Transverse colon (tissue), 4 donors: ENCODE results near the gene ATOH8. TPM values are rescaled to one million over a fixed set of nuclear protein-coding genes. Genes with fewer than 3 reads are reported as not detected.

Source experiments
- DNase-seq: peaks from one replicate; pipeline ENCODE4 v3.0.0-alpha.2; 2019
- H3K27ac ChIP-seq, 4 donors: fragments of 200-600 bp; sonication (generic); 2 replicates each; pipeline ENCODE4 v1.5.1; 2016 to 2018; ENCODE audit warnings: inconsistent platforms in 4 of 4
- H3K27me3 ChIP-seq: fragments of 200-600 bp; sonication (generic); 2 replicates; pipeline ENCODE4 v1.5.1; 2017; ENCODE audit warnings: inconsistent platforms
- H3K36me3 ChIP-seq, 4 donors: fragments of 200-600 bp; sonication (generic); 2 replicates each; pipeline ENCODE4 v1.5.1; 2017 to 2019; ENCODE audit warnings: inconsistent platforms in 4 of 4
- H3K4me1 ChIP-seq, 4 donors: fragments of 200-600 bp; sonication (generic); 2 replicates each; pipeline ENCODE4 v1.5.1; 2017 to 2020; ENCODE audit warnings: inconsistent platforms in 4 of 4
- H3K4me3 ChIP-seq, 4 donors: fragments of 200-600 bp; sonication (generic); 1 replicate in 1 of 4; 2 replicates in 3 of 4; pipeline versions ENCODE4 v1.5.1 to v1.6.1; 2017 to 2019; ENCODE audit warnings: inconsistent platforms in 4 of 4
- H3K9me3 ChIP-seq, 2 donors: fragments of 200-600 bp; sonication (generic); 2 replicates each; pipeline ENCODE4 v1.5.1; 2017 to 2019; ENCODE audit warnings: inconsistent platforms in 2 of 2
- EP300 ChIP-seq: sonication (generic); formaldehyde crosslinking; IDR thresholded peaks from one replicate; pipeline ENCODE4 v1.6.1; 2017; ENCODE audit warnings: antibody characterized with exemption, low read depth
- POLR2A ChIP-seq: fragments of 450-650 bp; IDR thresholded peaks from one replicate; pipeline ENCODE4 v1.6.1; 2016; ENCODE audit warnings: antibody characterized with exemption, mild to moderate bottlenecking, moderate library complexity
- POLR2AphosphoS5 ChIP-seq, 3 donors: sonication (generic); formaldehyde crosslinking; IDR thresholded peaks; one replicate each; pipeline ENCODE4 v1.6.1; 2016; ENCODE audit warnings: antibody characterized with exemption in 3 of 3
- WGBS, 2 donors: methylation state at CpG; one replicate each; pipeline ENCODE4 v1.1.5; 2018; ENCODE audit warnings: low coverage in 1 of 2; 5-methylcytosine and 5-hydroxymethylcytosine counted together
- in situ Hi-C, 4 donors: fragments of 200-750 bp; cut with MboI; loops; one replicate each; pipeline versions ENCODE4 v1.15.0 to v1.15.1; 2017; ENCODE audit warnings: low sequenced_read_pairs in 3 of 4, low pct_ligation_motif_present in 1 of 4, low pct_unique_long_range_greater_than_20kb in 1 of 4
- intact Hi-C: fragments of 100-400 bp; cut with DNase I; formaldehyde crosslinking; loops from one replicate; pipeline ENCODE4 v1.15.1; 2023; ENCODE audit warnings: low total_unique reads
- total RNA-seq, 4 donors: library from RNA; depleted of rRNA; stranded (reverse); fragments of >200 nt; gene quantifications; one replicate each; pipeline ENCODE4 v1.1.0, GENCODE V29; 2016
- TF ChIP-seq, protein P1 (sequence below), 5 experiments: fragments of 200-600 bp in 3 of 5; fragments of 450-650 bp in 2 of 5; sonication (generic) in 3 of 5; IDR thresholded peaks; 1 replicate in 2 of 5; 2 replicates in 3 of 5; pipeline ENCODE4 v1.5.1; 2016 to 2017; ENCODE audit warnings: antibody characterized with exemption in 5 of 5, inconsistent platforms in 3 of 5, mild to moderate bottlenecking in 2 of 5, moderate library complexity in 1 of 5

The ATOH8 gene
- total RNA-seq, 4 donors from 2014 or later: 7.4 to 32.6 (median 14.4) TPM

DNA sequence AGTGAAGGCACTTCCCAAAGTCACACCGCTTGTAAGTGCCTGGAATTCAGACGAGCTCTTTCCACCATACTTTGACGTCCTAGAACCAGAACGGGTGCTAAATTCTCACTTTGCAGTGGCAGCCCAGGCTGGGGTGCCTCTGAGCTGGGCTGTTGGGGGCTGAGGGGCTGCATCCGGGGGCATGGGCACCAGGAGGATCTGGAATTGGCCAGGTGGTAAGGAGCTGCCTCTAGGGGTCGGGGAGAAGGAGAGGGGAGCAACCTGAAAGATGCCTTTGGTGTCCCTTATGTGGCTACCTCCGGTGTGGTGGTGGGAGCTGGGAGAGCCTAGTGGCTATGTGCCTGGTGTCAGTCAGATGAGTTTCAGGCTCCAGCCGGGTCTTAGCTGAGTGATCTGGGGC is 7.1 kb downstream of the ATOH8 start:
- 89% methylated on average over 8 of the region's 8 CpGs; no CpG with 5 or more reads in 1 of the 2 donors for WGBS, 2 donors

DNA sequence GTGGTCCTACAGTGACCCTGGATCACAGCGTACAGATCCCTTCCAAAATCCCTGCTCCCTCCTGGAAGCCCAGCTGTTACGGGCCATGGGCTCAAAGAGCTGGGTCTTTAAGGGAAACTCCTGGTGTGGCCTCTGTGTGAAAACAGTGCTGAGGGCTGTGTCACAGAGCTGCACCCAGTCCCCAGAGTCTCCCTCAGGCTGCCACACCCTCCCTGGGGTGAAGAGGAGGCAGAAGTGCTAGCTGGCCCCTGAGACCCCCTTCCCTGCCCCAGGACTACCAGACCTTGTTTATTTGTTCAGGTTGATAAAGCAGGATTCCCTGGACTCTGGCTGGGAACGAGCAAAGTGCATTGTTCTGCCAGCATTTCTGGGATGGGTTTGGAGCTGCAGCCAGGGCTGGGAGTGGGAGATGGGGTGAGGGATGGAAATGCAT is 7.7 kb downstream of the ATOH8 start:
- in situ Hi-C loops: no loop called here
- 68% methylated on average over 3 of the region's 3 CpGs; no CpG with 5 or more reads in 1 of the 2 donors for WGBS, 2 donors
- no peak overlapping the region for H3K27ac ChIP-seq
- TF ChIP-seq POLR2AphosphoS5 (IDR thresholded peaks at IDR 0.05) (no peak), POLR2A (no peak), EP300 (no peak)
- TF ChIP-seq, protein P1, sequence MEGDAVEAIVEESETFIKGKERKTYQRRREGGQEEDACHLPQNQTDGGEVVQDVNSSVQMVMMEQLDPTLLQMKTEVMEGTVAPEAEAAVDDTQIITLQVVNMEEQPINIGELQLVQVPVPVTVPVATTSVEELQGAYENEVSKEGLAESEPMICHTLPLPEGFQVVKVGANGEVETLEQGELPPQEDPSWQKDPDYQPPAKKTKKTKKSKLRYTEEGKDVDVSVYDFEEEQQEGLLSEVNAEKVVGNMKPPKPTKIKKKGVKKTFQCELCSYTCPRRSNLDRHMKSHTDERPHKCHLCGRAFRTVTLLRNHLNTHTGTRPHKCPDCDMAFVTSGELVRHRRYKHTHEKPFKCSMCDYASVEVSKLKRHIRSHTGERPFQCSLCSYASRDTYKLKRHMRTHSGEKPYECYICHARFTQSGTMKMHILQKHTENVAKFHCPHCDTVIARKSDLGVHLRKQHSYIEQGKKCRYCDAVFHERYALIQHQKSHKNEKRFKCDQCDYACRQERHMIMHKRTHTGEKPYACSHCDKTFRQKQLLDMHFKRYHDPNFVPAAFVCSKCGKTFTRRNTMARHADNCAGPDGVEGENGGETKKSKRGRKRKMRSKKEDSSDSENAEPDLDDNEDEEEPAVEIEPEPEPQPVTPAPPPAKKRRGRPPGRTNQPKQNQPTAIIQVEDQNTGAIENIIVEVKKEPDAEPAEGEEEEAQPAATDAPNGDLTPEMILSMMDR (IDR thresholded peaks at IDR 0.05): no peak
- no peak for DNase-seq
- no peaks in the 10 kb centered on the region for H3K9me3 ChIP-seq
- H3K27me3 ChIP-seq: no peaks in the 10 kb centered on the region
- no peak overlapping the region for H3K4me3 ChIP-seq
- H3K4me1 ChIP-seq: peaks cover 0 to 15% (median 9%) of the 10 kb centered on the region in 4 donors
- no peaks in the 10 kb centered on the region for H3K36me3 ChIP-seq
- intact Hi-C loops: no loop called here

More for the DNA sequence above, 7.1 kb downstream of the ATOH8 start:
- no peak for DNase-seq
- intact Hi-C loops (no loop called here), in situ Hi-C loops (no loop called here)
- peaks cover 0 to 20% (median 14%) of the 10 kb centered on the region in 4 donors for H3K4me1 ChIP-seq
- H3K27ac ChIP-seq: no peak overlapping the region
- no peaks in the 10 kb centered on the region for H3K36me3 ChIP-seq
- H3K4me3 ChIP-seq: no peak overlapping the region
- H3K27me3 ChIP-seq: peaks cover 2% of the 10 kb centered on the region
- TF ChIP-seq, protein P1 (IDR thresholded peaks at IDR 0.05): no peak
- no peak for TF ChIP-seq POLR2AphosphoS5 (IDR thresholded peaks at IDR 0.05)
- no peak for TF ChIP-seq POLR2A
- no peak for TF ChIP-seq EP300
- no peaks in the 10 kb centered on the region for H3K9me3 ChIP-seq

DNA sequence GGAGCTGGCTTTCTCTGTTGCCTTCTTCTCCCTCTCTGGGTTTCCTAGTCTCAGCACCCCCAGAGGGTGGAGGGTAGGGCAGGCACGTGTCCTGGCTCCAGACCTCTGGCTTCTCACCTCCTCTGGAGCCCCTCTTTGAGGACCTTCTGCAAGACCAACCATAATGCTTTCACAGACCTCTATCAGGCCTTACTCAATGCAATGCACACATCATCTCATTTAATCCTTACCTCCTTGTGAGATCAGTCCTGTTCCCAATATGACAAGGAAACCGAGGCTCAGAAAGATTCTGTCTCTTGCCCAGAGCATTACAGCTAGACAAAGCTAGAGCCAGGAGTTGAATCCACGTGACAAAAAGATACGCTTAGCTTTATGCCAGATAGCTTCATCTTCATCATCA is 8.2 kb downstream of the ATOH8 start:
- 84 to 89% methylated on average over 3 to 4 of the region's 4 CpGs for WGBS, 2 donors
- in situ Hi-C loops: no loop called here
- no peak overlapping the region for H3K4me3 ChIP-seq

DNA sequence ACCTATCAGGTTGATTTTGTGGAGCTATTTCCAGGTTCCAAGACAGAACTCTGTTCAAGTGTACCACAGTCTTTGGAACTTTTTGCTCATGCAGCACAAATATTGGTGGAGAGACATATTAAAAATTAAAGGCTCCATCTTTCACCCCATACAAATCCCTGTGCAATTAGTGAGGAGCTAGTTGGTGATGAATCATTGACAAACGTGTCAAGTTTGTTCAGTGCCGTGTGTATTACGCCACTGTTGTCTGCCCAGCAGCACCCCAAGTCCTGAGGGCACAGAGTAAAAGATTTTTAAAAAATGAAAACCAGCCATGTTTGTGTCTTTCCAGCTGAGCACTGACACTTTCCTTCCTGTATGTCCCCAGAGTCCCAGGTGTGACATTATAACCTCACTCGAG is 9.3 kb downstream of the ATOH8 start:
- WGBS, 2 donors: 73% methylated on average over 4 of the region's 4 CpGs; no CpG with 5 or more reads in 1 of the 2 donors
- DNase-seq: no peak
- Histone ChIP-seq H3K27ac (no peak overlapping the region), H3K27me3 (no peaks in the 10 kb centered on the region), H3K36me3 (no peaks in the 10 kb centered on the region), H3K4me1 (peaks cover 0 to 5% (median 3%) of the 10 kb centered on the region in 4 donors), H3K4me3 (no peak overlapping the region), H3K9me3 (no peaks in the 10 kb centered on the region)
- TF ChIP-seq, protein P1 (IDR thresholded peaks at IDR 0.05): no peak
- no peak for TF ChIP-seq EP300
- TF ChIP-seq POLR2AphosphoS5 (IDR thresholded peaks at IDR 0.05): no peak
- TF ChIP-seq POLR2A: no peak
- intact Hi-C loops (no loop called here), in situ Hi-C loops (no loop called here)

More for the DNA sequence above, 8.2 kb downstream of the ATOH8 start:
- intact Hi-C loops: no loop called here
- no peaks in the 10 kb centered on the region for H3K9me3 ChIP-seq
- TF ChIP-seq, protein P1 (IDR thresholded peaks at IDR 0.05): no peak
- no peak for TF ChIP-seq EP300
- no peak for TF ChIP-seq POLR2A
- no peak for TF ChIP-seq POLR2AphosphoS5 (IDR thresholded peaks at IDR 0.05)
- H3K36me3 ChIP-seq: no peaks in the 10 kb centered on the region
- H3K27ac ChIP-seq: no peak overlapping the region
- H3K4me1 ChIP-seq: peaks cover 0 to 11% (median 5%) of the 10 kb centered on the region in 4 donors
- no peak for DNase-seq
- H3K27me3 ChIP-seq: no peaks in the 10 kb centered on the region
